HG03135 (cell line): ENCODE results near the gene POU2AF1.

Experiments
- ATAC-seq: cut with Tn5 transposase; IDR thresholded peaks from one replicate; pipeline ENCODE4 v1.9.1; 2021; ENCODE audit warnings: mild to moderate bottlenecking, moderate library complexity; ENCODE audit not compliant: unreplicated experiment

Gene POU2AF1, protein sequence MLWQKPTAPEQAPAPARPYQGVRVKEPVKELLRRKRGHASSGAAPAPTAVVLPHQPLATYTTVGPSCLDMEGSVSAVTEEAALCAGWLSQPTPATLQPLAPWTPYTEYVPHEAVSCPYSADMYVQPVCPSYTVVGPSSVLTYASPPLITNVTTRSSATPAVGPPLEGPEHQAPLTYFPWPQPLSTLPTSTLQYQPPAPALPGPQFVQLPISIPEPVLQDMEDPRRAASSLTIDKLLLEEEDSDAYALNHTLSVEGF

GRCh38 chr11:111378861-111379601 lies at the start of gene POU2AF1:
Gene POU2AF1, minus strand, starts transcription at chr11:111379275. Its CDS starts 98 bp downstream, at chr11:111379177.
- ATAC-seq, result peak; percentile 73

GRCh38 chr11:111428113-111428876 lies 49.2 kb upstream of the POU2AF1 start:
- ATAC-seq, result no peak

GRCh38 chr11:111427471-111427912 lies 48.4 kb upstream of the POU2AF1 start:
- no peak for ATAC-seq

DNA sequence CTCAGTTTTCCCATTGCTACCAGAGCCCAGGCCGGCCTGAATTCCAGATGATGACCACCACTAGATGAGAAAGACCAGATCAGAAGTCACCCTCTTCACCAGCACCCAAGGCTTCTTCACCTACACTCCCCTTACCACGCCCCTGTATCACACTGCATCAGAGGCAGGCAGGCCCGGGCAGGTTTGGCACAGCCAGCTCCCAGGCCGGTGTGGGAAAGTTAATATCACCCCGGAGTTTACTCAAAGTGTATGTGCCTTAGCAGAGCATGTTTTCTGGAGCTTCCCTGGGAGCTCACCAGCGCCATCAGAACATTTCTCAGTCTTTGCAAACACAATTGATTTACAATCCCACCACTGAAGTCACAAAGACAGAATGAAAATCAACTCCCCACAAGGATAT lies 47.5 kb upstream of the POU2AF1 start:
- no peak for ATAC-seq

DNA sequence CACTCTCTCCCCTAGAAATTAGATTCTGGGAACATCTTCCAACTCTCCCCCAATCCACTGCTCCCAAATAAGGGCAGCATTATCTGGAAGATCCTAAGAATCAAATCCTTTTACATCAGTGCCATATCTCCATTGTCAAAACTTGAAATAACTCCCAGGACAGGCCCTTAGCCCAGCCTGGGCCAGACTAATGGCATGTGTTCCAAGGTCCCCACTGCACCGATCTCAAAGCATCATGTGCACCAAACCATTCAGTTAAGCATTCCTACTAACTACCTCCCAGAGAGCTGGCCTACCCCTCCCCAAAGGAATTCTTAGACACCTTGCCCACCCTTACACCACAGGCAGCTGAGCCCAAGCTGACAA lies 44.2 kb upstream of the POU2AF1 start:
- ATAC-seq, result no peak

DNA sequence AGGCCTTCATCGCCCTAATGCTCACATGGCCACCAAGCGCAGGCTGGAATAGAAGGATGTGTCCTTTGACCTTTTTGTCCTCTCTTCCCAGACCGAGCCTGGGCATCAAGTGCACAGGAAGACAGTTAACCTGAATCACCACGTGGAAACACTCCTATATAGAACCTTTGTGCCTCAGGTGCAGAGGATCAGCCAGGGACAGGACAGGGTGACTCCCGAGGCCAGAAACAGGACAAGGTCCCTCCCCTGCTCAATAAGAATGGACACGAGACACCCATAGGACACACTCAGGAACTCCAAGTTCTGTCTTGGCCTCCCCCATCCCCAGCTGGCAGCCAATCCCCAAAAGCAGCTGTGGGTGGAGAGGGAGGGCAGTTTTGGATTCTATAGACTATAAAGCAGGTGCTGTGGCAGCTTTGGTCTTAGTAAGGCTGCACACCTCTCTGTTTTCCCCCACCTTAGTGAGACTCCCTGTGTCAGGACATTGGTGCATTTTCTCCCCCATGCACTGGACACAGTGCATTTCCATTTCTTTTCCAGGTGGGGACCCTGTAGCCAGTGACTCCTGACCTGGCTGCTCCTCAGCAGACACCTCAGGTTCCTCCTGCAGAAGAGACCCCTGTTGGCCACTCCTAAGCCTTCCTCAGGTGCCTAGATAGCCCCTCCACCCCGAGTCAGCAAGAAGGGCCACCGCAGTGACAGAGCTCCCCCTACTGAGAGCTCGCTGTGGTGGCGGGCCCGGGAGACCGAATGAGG lies 43.6 kb upstream of the POU2AF1 start:
- ATAC-seq, result peak; percentile 69

GRCh38 chr11:111421251-111421650 lies 42.2 kb upstream of the POU2AF1 start:
- no peak for ATAC-seq

GRCh38 chr11:111419641-111420327 lies 40.7 kb upstream of the POU2AF1 start:
- no peak for ATAC-seq

DNA sequence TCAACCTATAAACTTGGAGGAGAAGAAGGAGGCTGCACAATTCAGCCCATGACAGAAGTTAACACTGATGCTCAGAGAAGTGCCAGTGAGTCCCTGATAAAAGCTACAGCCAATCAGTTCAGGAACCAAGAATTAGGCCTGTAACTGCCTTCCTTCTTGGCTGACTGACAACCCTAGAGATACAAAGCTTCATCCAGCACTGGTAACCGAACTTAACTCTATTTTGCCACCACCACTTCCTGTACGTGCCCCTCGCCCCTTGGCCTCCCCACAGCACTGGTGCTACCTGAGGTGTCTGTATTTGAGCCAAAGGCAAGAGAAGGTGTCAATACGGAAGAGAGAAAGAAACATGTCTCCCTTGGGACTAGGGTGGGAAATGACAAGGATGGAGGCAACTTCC lies 40.1 kb upstream of the POU2AF1 start:
- no peak for ATAC-seq

DNA sequence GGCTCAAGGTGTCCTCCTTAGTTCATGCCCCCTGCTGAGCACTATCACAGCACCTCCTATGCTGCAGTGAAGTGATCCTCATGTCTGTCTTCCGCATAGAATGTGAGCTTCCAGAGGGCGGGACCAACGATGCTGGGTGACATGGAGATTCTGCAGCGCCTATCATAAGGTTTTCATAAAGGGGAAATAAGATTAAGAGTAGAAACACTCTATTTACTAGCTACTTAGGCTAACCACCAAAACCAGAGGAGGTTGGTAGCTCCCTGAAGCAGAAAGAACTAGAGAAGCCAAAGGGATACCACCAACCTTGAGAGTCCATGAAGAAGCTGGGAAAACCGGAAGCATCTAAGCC lies 39.3 kb upstream of the POU2AF1 start:
- ATAC-seq, result no peak

GRCh38 chr11:111417766-111418435 lies 38.8 kb upstream of the POU2AF1 start:
- ATAC-seq, result peak; percentile 30

GRCh38 chr11:111417011-111417765 lies 38.1 kb upstream of the POU2AF1 start:
- ATAC-seq, result peak; percentile 73

DNA sequence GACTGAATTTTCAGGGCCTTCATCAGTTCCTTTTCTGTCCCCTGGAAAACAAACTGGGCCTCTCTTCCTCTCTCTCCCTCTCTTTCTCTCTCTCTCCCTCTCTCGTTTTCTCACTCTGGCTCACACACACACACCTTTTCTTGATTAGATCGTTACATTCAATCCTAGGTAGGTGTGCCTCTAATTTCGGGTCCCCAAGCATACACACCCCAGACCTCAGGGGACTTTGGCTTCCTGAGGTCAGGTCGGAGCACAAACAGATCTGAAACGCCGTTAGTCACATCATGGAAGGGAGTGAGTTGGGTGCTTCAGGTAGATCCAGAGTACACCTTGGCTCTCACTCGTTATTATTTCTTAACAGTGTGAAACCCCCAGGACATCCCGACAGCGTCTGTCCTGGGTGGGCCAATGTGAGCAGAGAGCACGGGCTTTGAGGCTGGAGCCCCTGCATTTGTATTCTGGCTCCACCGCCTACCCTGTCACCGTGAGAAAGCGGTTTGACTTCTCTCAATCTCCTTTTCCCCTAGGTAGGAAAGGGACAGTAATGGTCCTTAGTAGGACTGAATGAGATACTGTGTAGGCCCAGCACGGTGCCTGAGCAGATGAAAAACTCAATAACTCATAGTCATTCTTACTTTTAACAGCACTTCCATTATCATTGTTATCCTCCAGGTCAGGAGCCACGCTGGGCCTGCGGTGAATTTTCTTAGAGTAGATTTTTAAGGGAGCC lies 37.3 kb upstream of the POU2AF1 start:
- ATAC-seq, result peak; percentile 4

DNA sequence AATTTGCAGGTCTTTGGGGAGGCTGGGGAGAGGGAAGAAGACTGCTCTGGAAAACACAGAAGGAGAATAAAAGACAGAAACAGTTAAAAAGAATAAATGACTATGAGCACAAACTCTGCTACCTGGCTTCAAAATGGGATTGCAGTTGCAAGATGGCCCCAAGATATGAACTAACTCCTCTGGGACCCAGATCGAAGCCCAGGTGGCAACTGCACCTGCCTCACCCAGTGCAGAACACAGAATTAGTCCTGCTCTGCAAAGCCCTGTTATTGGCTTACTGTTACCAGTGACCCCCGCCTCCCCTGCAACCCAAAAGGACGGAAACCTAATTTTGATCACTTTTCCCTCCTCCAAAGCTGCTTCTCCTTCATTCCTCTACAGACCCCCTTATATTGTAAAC lies 35.9 kb upstream of the POU2AF1 start:
- ATAC-seq, result no peak

- ATAC-seq, result no peak
Measured at GRCh38 chr11:111414267-111414931, 35.3 kb upstream of the POU2AF1 start.

GRCh38 chr11:111413849-111414248 lies 34.8 kb upstream of the POU2AF1 start:
- ATAC-seq, result no peak

DNA sequence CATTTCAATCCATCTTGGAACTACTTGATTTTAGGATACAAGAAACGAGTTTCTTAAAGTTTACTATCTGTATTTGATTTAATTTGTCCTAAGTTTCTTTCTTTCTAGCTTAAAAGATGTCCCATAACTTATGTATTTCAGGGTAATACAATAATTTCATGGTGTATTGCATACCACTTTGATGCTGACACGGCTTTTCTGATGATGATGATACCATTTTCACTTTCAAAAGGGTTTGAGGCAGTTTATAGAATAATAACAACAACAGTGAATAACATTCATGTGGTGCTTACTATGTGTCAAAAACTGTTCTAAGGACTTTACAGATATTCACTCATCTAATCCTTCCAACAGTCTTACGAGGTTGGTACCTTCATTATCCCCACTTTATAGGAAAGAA lies 33.2 kb upstream of the POU2AF1 start:
- no peak for ATAC-seq

GRCh38 chr11:111411456-111411855 lies 32.4 kb upstream of the POU2AF1 start:
- no peak for ATAC-seq
